Suprapubic skin (tissue), 4 donors: ENCODE results near the gene DRC1. TPM values are rescaled to one million over a fixed set of nuclear protein-coding genes. Genes with fewer than 3 reads are reported as not detected.

Experiments used
- DNase-seq, 2 donors: peaks; one replicate each; pipeline ENCODE4 v3.0.0-alpha.2; 2019; ENCODE audit warnings: low spot score in 2 of 2
- H3K27ac ChIP-seq: fragments of 200-600 bp; sonication (generic); one replicate; pipeline ENCODE4 v1.5.1; 2019
- H3K27me3 ChIP-seq: fragments of 200-600 bp; sonication (generic); one replicate; pipeline ENCODE4 v1.5.1; 2019
- H3K36me3 ChIP-seq: fragments of 200-600 bp; sonication (generic); one replicate; pipeline ENCODE4 v1.5.1; 2019
- H3K4me1 ChIP-seq: fragments of 200-600 bp; sonication (generic); one replicate; pipeline ENCODE4 v1.5.1; 2019
- H3K4me3 ChIP-seq: fragments of 200-600 bp; sonication (generic); one replicate; pipeline ENCODE4 v1.5.1; 2019; ENCODE audit warnings: mild to moderate bottlenecking
- H3K9me3 ChIP-seq: fragments of 200-600 bp; sonication (generic); one replicate; pipeline ENCODE4 v1.5.1; 2019
- CTCF ChIP-seq, 2 donors: fragments of 200-600 bp in 1 of 2; fragments of 450-650 bp in 1 of 2; sonication (generic) in 1 of 2; IDR thresholded peaks; one replicate each; pipeline ENCODE4 v1.5.1; 2016 to 2019; ENCODE audit warnings: antibody characterized with exemption in 2 of 2, mild to moderate bottlenecking in 1 of 2, moderate library complexity in 1 of 2
- EP300 ChIP-seq: sonication (generic); formaldehyde crosslinking; IDR thresholded peaks from one replicate; pipeline ENCODE4 v1.6.1; 2017; ENCODE audit warnings: antibody characterized with exemption
- POLR2A ChIP-seq, 2 donors: fragments of 450-650 bp; IDR thresholded peaks; one replicate each; pipeline ENCODE4 v1.6.1; 2017; ENCODE audit warnings: antibody characterized with exemption in 2 of 2, mild to moderate bottlenecking in 2 of 2, moderate library complexity in 2 of 2
- POLR2AphosphoS5 ChIP-seq, 3 donors: sonication (generic); formaldehyde crosslinking; IDR thresholded peaks; one replicate each; pipeline ENCODE4 v1.6.1; 2017; ENCODE audit warnings: antibody characterized with exemption in 3 of 3
- WGBS: methylation state at CpG from one replicate; pipeline ENCODE4 v1.1.5; 2018; 5-methylcytosine and 5-hydroxymethylcytosine counted together
- total RNA-seq, 4 donors: library from RNA; depleted of rRNA; stranded (reverse); fragments of >200 nt; gene quantifications; one replicate each; pipeline ENCODE4 v1.1.0, GENCODE V29; 2016

DRC1 gene
- total RNA-seq, 4 donors from 2014 or later: 0.26 TPM; not detected in 3

DNA sequence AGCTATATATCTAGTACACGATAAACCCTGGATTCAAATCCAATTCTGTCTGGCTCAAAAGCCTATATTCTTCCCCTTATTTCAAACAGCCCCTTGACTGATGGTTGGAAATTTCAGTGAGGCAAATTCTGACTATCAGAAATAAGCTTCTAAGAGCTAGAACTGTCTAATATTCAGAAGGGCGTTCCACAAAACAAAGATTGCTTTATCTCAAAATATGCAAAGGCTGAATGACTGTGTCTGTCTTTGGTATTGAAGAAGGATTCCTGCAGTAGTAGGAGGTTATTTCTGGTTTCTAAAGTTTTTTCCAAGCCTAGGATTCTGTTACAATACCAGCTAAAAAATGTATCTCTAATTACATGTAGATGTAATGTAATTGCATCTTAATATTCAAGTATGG lies 31.1 kb downstream of the DRC1 start:
- 50% methylated on average over 2 of the region's 2 CpGs for WGBS
- no peaks in the 10 kb centered on the region for H3K4me1 ChIP-seq
- TF ChIP-seq POLR2A (IDR thresholded peaks at IDR 0.05) (no peak), CTCF (IDR thresholded peaks at IDR 0.05) (no peak), EP300 (no peak), POLR2AphosphoS5 (IDR thresholded peaks at IDR 0.05) (no peak)
- H3K36me3 ChIP-seq: no peaks in the 10 kb centered on the region
- no peak for DNase-seq
- H3K27me3 ChIP-seq: no peaks in the 10 kb centered on the region
- H3K4me3 ChIP-seq: no peak overlapping the region
- H3K27ac ChIP-seq: no peak overlapping the region
- H3K9me3 ChIP-seq: no peaks in the 10 kb centered on the region

DNA sequence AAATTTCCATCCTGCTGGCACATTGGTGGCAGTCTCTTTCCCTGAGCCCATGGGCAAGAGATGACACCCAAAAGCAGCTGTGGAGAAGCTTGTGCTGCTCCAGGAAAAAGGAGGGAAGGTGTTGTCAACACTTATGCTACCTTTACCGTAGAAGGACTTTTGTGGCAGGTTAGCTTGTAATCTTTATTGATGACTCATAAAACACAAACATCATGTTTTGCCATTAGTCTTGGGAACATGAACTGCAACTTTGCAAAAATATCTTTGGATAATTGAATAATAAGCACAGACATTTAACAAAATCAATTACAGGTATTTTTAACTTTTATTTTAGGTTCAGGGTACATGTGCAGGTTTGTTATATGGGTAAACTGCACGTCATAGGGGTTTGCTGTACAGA lies 33.4 kb downstream of the DRC1 start:
- Histone ChIP-seq H3K4me3 (no peak overlapping the region), H3K4me1 (no peaks in the 10 kb centered on the region), H3K9me3 (no peaks in the 10 kb centered on the region), H3K27ac (no peak overlapping the region), H3K36me3 (no peaks in the 10 kb centered on the region), H3K27me3 (no peaks in the 10 kb centered on the region)
- no peak for DNase-seq
- no peak for TF ChIP-seq CTCF (IDR thresholded peaks at IDR 0.05)
- no peak for TF ChIP-seq EP300
- TF ChIP-seq POLR2AphosphoS5 (IDR thresholded peaks at IDR 0.05): no peak
- TF ChIP-seq POLR2A (IDR thresholded peaks at IDR 0.05): no peak
- 88% methylated on average over 2 of the region's 2 CpGs for WGBS

DNA sequence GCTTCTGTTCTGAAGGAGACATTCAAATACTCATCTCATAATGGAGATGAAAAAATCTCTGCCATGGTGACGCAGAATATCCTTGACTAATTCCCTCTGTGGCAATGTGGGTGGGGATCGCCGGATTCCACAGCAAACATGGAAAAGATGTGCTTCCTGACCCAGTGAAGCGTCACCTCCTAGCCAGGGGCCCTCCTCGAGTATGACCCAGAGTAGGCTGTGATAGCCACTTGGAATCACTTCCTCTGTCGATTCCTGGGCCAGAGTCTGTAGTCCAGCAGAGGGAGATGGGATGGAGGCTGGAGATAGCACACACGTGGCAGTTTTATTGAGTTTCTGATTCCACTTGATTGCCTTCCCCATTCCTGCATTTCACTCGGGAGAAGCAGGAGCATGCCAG lies 36.8 kb downstream of the DRC1 start:
- no peak for TF ChIP-seq POLR2AphosphoS5 (IDR thresholded peaks at IDR 0.05)
- no peak for TF ChIP-seq POLR2A (IDR thresholded peaks at IDR 0.05)
- no peak for TF ChIP-seq CTCF (IDR thresholded peaks at IDR 0.05)
- TF ChIP-seq EP300: no peak
- H3K4me1 ChIP-seq: no peaks in the 10 kb centered on the region
- DNase-seq: no peak
- H3K36me3 ChIP-seq: no peaks in the 10 kb centered on the region
- H3K4me3 ChIP-seq: no peak overlapping the region
- no peaks in the 10 kb centered on the region for H3K27me3 ChIP-seq
- 53% methylated on average over 8 of the region's 8 CpGs for WGBS
- no peak overlapping the region for H3K27ac ChIP-seq
- no peaks in the 10 kb centered on the region for H3K9me3 ChIP-seq

- 66% methylated on average over 5 of the region's 5 CpGs for WGBS
- no peaks in the 10 kb centered on the region for H3K27me3 ChIP-seq
- H3K9me3 ChIP-seq: no peaks in the 10 kb centered on the region
- H3K36me3 ChIP-seq: no peaks in the 10 kb centered on the region
- no peak overlapping the region for H3K4me3 ChIP-seq
- TF ChIP-seq POLR2A (IDR thresholded peaks at IDR 0.05) (no peak), CTCF (IDR thresholded peaks at IDR 0.05) (no peak), POLR2AphosphoS5 (IDR thresholded peaks at IDR 0.05) (no peak), EP300 (no peak)
- no peak overlapping the region for H3K27ac ChIP-seq
- H3K4me1 ChIP-seq: no peaks in the 10 kb centered on the region
- DNase-seq: no peak
Measured at GRCh38 chr2:26438926-26439325, 37.2 kb downstream of the DRC1 start.

GRCh38 chr2:26442301-26442700 lies 40.6 kb downstream of the DRC1 start:
- no peak overlapping the region for H3K4me3 ChIP-seq
- no peak for DNase-seq
- 97% methylated on average over 2 of the region's 2 CpGs for WGBS
- H3K9me3 ChIP-seq: no peaks in the 10 kb centered on the region
- H3K27ac ChIP-seq: no peak overlapping the region
- H3K36me3 ChIP-seq: no peaks in the 10 kb centered on the region
- TF ChIP-seq EP300 (no peak), POLR2AphosphoS5 (IDR thresholded peaks at IDR 0.05) (no peak), POLR2A (IDR thresholded peaks at IDR 0.05) (no peak), CTCF (IDR thresholded peaks at IDR 0.05) (no peak)
- H3K4me1 ChIP-seq: no peaks in the 10 kb centered on the region
- no peaks in the 10 kb centered on the region for H3K27me3 ChIP-seq
